GM21360 (cell line): ENCODE measurements around the gene CHST15.

ENCODE experiments used
- ATAC-seq: cut with Tn5 transposase; IDR thresholded peaks from one replicate; pipeline ENCODE4 v1.9.1; 2021; ENCODE audit warnings: mild to moderate bottlenecking, moderate library complexity; ENCODE audit not compliant: unreplicated experiment

CHST15 gene

DNA sequence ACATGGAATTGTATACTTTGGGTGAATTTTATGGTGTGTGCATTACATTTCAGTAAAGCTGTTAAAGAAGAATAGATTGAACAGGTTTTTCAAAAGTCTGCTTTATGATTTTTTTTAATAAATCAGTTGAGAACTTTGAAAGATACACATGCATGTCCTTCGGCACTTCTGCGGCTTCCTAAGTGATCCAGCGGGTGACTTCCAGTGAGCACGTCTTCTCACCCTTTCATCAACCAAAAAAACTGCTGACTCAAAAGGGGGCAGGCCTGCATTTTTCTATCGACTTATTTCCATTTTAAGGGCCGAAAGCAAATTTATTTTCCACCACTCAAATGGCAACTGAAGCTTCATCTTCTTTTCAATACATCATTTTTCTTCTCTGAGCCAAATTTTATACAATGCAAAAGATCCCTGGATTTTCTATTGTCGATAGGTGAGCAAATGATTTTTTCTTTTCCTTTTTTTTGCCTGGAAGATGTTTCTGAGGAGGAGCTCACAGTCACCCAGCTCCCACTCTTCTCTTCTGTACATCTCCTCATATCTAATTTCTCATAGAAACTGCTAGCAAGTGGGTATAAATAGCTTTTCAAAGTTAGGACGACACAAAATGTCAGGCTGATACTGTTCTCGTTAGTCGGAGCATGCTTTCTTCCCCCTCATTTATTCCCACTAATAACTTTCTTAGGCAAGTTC, 10.2 kb downstream of the CHST15 start:
- no peak for ATAC-seq

DNA sequence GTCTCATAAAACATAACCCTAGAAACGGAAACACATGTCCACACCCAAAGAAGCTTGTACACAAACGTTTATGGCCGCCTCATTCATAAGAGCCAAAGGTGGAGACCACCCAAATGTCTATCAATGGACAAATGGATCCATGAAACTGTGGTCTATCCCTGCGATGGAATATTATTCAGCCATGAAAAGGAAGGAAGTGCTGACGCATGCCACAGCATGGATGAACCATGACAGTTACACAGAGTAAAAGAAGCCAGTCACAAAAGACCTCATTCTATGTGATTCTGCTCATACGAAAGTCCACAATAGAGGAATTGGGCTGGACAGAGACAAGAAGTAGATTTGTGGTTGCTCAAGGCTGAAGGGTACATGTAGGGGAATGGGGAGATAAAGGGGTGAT, 10.8 kb downstream of the CHST15 start:
- ATAC-seq = no peak

DNA sequence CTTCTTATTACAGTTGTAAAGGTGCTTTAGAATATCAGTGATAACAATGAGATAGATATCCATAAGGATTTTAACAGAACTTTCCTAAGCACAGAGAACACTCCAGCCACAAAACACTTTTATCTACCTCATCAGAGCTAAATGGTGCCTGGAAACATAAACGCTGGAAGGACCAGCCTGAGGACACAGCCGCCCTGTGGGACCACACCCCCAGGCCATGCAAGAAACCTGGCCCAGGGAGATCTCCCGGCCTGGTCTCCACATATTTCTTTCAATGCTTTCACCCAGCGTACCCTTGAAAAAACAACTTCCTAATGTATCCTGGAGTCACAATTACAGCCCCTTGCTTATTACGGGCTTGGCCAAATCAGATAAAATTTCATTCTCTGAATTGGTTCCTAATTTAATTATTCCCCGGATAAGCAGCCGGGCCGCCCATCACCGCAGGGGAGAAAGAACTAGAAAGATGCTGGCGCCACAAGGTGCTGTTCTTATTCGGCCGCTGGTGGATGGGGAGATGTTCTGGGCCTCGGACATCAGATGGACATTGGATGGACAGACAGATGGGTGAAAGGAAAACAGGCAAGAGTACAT, 11.8 kb downstream of the CHST15 start:
- no peak for ATAC-seq

DNA sequence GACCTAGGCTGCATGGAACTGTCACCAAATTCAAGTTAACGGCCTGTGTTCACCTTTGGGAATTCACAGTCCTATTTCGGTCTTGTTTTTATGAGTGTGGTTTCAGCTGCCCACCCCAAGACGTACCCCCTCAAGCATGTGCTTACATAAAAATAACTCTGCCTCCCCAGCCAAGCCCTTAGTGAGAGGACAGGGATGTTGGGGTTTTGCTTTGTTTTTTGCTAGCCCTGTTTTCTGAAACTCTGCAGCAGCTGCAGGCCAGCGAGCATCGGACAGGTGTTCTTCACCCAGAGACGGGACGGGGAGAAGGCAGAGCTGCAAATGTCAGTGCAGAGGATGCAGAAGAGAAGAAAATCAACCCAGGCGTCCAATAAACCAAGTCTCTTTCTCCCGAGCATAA, 13.5 kb downstream of the CHST15 start:
- ATAC-seq = no peak

DNA sequence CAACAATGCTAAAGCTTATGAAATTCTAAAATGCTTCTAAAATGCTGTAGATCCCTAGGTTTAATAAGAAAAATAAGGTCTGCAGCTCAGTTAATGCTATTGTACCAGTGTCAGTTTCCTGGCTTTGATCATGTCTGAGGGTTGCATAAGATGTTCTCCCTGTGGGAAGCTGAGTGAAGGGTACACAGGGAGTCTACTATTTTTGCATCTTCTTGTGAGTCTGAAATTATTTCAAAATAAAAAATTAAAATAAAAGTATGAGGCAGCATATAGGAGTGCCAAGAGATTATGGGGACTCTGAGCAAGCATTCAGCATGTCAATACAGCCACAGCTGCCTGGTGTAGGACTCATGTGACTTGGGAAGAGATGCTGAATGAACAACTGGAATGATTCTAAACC, 14.7 kb downstream of the CHST15 start:
- no peak for ATAC-seq

DNA sequence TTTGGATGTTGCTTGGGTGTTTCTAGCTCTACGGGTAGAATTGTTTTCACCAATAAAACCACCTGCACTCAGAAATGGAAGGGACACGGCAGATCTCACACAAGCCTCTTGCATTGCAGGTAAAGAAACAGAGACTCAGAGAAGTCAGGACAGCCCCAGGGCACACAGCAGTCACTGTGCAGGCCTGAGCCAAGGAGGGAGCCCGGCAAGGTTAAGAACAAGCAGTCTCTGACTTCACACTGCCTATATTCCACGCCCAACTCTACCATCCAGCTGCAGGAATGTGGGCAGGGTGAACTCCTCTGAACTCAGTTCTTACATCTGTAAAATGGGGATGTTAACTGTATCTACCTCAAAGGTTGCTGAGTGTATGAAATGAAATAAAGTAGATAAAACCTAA, 15.4 kb downstream of the CHST15 start:
- ATAC-seq = no peak

DNA sequence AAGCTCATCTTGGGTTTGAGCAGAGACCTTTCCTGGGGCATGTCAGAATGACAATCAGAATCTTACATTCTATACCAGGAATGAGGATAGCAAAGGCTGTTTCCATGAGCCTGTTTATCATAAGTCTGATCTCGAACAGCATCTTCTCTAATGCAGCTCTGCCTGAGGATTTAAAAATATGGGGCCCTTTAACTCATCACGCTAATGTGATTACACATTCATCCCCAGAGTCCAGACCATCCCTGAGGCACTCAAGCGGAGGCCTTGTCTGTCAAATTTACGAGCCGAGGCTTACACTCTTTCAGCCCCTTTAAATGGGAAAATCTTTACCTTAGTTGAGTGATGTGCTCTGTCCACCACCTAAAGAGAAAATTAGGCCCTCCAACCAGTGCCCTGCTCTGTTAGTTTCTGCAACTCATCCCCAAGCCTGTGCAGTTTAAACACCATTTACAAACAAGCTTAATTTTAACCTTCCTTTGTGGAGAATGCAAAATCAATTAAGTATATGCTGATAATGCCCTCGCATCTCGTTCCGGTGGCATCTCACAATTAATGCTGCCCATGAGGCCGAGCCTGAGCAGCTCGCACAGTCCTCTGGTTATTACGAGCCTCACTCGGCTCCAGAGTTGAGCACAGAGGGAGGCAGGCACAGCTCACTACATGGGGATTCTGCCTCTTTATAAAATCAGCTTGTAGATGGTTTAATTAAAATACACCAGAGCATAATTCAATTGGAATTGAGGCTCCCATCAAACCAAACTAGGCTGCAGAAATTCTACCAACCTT, 16.0 kb downstream of the CHST15 start:
- ATAC-seq = no peak

DNA sequence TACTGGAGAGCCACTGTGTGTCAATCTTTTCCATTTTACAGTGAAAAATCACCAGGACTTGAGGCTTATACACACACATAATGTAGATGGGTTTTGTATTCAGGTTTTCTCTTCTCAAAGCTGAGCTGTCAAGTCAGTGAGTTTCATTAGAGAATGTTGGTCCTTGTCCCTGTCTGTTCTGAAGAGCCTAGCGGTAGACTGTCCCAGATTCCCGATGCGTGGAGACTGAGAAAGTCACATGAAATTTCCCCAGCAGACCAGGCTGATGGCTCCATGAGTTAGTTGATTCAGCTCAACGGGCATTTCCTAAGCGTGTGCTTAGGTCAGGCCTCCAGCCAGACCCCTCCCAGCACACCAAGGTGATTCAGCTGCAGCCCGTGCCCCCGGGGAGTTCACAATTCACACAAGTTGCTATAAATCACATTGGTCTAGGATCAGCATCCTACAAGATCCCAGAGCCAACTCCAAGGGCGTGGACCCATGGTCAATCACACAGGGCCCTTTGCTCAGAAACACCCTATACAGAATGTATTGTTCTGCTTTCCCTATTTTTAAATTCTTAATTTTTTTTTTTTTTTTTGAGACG, 17.2 kb downstream of the CHST15 start:
- ATAC-seq = no peak

DNA sequence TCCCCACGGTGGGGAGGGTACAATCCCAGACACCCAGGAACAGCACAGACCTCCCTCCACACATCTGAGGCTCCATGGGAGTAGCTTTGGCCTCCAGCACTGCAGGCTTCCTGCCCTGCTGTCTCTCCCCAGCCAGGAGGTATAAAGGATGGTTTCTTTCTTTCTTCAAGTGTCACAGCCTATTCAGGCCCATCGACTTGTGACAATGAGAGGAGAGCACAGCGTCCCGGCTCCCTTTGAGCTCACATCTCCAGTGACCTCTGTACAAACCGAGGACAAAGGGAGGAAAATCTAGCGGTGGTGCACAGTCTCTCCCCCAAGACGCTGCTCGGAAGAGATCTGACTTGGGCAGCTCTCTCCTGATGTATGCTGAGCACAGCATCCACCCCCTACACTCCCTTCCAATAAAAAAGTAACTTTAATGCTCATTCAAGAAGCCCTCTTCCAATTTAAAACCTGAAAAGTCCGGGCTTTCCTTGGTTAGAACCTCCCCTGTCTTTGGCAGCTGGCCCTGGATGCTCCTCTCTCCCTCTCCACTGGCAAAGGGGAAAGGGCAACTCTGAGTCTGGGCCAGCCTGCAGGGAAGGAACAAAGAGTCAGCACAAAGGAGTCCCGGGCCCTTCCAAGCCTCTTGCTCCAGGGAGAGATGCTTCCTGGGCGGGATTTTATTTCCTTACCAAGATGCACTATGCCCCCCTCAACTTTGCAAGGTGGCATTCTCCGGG, 18.0 kb downstream of the CHST15 start:
- no peak for ATAC-seq

DNA sequence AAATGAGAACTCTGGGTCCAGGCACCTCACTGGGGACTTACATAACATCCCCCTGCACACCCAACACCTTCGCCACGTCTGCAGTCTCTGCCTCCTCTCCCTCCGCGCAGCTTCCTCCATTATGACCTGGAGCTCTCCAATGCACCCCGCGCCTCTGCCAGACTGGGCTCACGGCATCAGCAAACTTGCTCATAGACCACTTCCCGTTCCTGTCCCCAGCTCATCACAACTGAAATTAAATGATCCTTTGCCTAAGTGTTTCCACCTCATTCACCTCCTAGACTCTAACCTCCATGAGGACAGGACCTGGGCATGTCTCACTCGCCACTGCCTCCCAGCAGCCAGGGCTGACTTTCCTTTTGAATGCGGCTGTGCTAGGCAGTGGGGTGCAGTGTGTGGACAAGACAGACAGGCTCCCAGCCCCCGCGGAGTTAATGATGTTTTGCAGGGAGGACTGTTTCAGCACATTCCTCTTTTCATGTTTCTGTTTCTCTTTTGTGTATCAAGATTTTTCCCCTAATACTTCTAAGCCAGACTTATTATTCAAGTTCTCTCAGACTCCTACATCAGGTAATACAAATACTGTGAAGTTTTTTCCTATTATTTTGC, 18.8 kb downstream of the CHST15 start:
- ATAC-seq = no peak

DNA sequence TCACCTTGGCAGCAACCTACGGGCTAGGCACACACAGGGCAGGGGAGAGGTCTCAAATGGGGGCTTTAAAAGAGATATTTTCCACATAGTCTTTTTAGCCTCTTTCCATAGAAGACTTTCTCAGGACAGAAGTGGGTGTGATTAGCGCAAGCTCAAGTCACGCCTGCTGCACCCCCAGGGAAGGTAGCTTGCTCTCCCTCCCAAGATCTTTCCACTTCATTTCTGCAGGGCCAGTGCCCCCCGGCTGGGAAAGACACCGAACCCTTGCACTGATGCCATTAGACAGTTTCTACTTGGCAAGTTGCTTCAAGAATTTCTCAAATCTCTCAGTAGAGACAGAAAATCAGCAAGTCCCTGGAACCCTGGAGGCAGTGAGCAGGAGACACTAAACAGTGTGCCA, 19.4 kb downstream of the CHST15 start:
- ATAC-seq = no peak

DNA sequence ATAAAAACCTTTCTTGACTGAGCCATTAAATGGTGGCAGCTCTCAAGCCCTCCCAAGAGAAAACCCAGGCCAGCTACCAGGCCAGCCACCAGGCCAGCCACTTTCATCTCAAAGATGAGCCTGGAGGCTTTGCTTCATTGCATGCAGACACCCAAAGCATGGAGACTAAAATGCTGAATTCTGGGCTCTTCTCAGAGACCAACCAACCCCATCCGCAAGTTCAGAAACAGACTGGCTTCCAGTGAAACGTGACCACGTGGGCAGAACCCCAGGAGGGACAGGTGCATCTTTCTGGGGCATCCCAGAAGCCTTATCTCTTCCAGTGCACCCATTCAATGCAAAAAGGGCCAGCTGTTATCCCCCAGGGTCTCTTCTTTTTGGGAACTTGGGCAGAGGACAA, 20.9 kb downstream of the CHST15 start:
- no peak for ATAC-seq

DNA sequence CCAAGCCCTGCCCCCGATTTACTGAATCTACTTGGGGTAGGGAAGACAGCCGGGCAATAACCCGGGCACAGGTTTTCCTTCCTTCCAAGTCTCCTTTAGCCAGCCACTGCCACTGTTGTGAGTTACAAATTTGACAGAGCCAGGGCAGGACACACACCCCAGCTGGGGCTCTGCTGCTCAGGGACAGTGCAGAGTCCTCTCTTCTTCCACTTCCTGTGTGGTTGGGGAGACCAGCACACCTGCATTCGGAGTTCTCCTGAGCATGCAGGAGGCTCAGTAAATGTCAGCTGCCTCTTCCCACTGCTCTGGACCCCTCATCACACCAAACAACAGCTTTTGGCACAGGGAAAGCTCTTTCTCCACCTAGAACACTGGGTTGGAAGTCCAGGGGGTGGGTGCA, 21.3 kb downstream of the CHST15 start:
- no peak for ATAC-seq

DNA sequence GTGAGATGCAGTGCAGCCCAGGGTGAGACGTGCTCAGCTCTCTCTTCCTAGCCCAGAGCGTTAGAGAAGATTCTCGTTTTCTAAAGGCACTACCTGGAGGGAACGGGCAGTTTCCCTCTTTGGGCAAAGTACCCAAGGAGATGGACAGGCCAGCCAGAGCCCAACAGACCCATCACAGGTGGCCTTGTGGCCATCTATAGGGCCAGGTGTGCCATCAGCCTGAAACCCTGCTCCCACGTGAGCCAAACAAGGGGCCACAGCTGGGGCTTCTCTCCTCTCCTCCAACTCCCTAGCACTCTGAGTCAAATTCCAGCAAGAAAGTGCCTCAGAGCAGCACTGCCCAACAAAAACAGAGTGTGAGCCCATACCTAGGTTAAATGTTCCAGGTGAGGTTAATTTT, 22.3 kb downstream of the CHST15 start:
- no peak for ATAC-seq

DNA sequence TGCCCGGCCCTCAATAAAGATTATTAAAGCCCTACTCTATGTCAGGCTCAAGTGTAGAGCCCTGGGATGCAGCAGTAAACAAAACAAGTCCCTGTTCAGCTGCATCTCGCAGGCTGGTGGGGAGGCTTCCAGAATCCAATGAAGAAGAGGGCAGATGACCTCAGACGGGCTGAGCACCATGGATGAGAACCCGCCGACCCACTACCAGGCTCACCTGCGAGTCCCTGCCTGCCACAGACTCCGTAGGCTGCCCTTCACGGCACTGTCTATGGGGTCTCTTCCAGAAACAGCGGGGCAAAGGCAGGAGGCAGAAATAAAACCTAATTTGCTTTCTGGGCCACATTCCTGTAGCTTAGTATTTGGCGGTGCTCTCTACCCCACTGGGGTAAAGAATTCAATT, 22.7 kb downstream of the CHST15 start:
- no peak for ATAC-seq

DNA sequence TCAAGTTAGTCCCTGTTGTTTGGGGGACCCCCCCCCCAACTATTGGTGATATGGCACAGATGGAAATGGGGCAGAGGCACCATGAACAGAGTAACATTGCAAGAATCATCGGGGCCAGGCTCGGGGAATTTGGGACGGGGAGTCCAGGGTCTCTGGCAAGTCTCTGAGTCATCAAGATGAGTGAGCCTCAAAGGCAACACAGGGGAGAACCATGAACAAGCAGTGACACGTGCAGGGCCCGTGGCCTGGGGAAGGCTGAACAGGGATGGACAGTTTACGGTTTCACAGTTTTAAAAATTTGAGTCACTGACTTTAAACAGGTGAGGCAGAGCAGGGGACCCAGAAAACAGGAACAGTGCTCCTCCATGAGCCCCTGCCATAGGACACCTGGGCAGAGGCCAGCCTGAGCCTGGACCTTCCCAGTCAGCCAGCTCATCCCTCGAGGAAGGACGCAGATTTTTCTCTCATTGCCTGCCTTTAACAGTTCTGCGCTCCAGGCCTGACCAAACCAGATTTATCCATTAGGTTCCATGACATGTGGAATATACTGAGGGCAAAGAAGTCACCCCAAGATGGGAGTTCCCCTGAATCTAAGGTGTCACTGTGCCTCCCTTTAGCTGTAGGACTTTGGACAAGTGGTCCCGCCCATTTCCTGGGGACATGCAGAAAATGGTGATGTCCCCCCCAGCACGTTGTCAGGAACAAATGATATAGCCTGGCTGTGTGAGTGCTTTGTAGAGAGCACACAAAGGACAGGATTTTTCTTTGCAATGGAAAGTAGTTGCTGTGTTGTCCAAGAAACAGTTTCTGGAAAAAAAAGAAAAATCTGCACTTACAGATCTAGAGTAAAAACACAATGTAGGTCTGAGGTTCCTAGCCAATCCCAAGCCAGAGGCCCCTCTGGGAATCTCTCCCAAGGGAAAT, 23.8 kb downstream of the CHST15 start:
- no peak for ATAC-seq

DNA sequence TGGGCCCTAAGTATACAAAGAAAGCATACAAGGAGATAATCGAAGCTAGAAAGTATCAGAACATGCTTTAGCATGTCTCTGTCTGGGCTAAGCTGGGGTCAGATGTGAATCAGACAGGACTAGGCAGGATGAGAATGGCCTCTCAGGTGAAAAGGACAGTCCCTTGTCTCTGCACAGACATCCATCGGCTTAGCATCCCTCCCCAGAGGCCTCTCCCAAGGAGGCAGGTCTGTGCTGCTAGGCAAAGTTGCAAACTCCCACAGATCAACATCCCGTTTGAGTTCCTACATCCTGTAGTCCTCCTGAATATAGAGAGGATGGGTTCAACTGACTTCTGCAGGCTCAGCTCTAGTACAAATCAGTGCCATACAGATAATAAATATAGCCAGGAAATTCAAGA, 24.5 kb downstream of the CHST15 start:
- ATAC-seq = no peak

DNA sequence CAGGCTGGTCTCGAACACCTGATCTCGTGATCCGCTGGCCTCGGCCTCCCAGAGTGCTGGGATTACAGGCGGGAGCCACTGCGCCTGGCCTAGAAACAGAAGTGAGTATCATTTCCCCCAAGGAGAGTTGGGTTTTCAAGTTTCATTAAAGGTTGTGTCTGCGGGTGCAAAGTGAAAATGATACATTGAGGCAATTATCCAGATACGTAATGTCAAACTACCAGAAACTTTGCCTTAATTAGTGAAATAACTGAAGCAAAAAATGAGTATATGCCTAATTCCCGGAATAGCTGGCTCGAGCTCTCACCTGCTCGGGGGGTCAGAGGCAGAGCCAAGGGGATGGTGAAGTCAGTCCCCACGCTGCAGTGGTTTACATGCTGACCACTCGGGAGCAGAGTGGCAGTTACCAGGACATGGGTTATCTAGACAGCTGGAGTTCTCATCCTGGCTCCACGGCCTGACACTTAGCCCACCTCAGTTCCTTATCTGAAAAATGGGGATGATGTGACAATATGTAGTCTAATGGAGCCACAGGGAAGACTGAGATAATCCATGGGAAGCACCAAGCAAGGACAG, 25.5 kb downstream of the CHST15 start:
- ATAC-seq = no peak
